ENCODE data around the gene BRWD1. TPM values are rescaled to one million over a fixed set of nuclear protein-coding genes. Genes with fewer than 3 reads are reported as not detected.

The BRWD1 gene
- total and polyA plus RNA-seq, 7 experiments from 2014 or later = 27.4 to 108 (median 77.9) TPM

- Mint-ChIP-seq H3K4me3 (peak overlapping the region; percentile 88 to 99 (median 96)), H3K4me1 (peaks cover 30 to 49% (median 37%) of the 10 kb centered on the region in 7 donors), H3K27me3 (peaks cover 0 to 16% (median 0%) of the 10 kb centered on the region in 5 donors), H3K9me3 (peaks cover 0 to 3% (median 0%) of the 10 kb centered on the region in 11 donors), H3K27ac (peak overlapping the region; percentile 94 to 100 (median 99)), H3K36me3 (peaks cover 5 to 23% (median 22%) of the 10 kb centered on the region in 5 donors)
- peaks cover 20 to 25% of the 10 kb centered on the region in 2 donors for H3K4me1 ChIP-seq (ENCODE audit: control insufficient read depth in 2 of 2, insufficient read depth in 2 of 2, low read length in 2 of 2)
- H3K9me3 ChIP-seq (ENCODE audit: control insufficient read depth in 2 of 3, low read length in 3 of 3) = no peaks in the 10 kb centered on the region
- POLR2A ChIA-PET = interaction anchor here (0.7 to 7.6 kb wide), 12 partner anchors 8 to 1785 kb away, joined by 3 to 139 read pairs (median 4); partner anchors contain the start of gene BRWD1
- peaks cover 5 to 10% (median 7%) of the 10 kb centered on the region in 3 experiments for H3K36me3 ChIP-seq (ENCODE audit: control insufficient read depth in 2 of 3, insufficient read depth in 3 of 3, low read length in 3 of 3)
- H3K27ac ChIP-seq (ENCODE audit: low read depth, low read length) = peak overlapping the region; percentile 87
- intact Hi-C loops (cut with micrococcal nuclease) = loop anchor here (1.0 to 5.0 kb wide), 8 partner anchors 31 to 582 kb away; partner anchors contain the start of genes PSMG1 (in 2 of the 2) and LCA5L (in 1 of the 2)
- peak overlapping the region; percentile 79 for H3K4me3 ChIP-seq (ENCODE audit: low read length)
- CTCF ChIA-PET = interaction anchor here (0.6 to 0.7 kb wide), 3 partner anchors 12 to 1797 kb away, joined by 3 to 6 read pairs (median 4); no protein-coding TSS in a partner anchor
- DNase-seq = peak; percentile 91 to 98 (median 97)
- no peaks in the 10 kb centered on the region for H3K27me3 ChIP-seq (ENCODE audit: control insufficient read depth in 2 of 2, insufficient read depth in 2 of 2, low read length in 2 of 2)
- peak; percentile 91 for ATAC-seq
These were observed 36.0 kb upstream of the BRWD1 start for GRCh38 chr21:39349211-39350093.

DNA sequence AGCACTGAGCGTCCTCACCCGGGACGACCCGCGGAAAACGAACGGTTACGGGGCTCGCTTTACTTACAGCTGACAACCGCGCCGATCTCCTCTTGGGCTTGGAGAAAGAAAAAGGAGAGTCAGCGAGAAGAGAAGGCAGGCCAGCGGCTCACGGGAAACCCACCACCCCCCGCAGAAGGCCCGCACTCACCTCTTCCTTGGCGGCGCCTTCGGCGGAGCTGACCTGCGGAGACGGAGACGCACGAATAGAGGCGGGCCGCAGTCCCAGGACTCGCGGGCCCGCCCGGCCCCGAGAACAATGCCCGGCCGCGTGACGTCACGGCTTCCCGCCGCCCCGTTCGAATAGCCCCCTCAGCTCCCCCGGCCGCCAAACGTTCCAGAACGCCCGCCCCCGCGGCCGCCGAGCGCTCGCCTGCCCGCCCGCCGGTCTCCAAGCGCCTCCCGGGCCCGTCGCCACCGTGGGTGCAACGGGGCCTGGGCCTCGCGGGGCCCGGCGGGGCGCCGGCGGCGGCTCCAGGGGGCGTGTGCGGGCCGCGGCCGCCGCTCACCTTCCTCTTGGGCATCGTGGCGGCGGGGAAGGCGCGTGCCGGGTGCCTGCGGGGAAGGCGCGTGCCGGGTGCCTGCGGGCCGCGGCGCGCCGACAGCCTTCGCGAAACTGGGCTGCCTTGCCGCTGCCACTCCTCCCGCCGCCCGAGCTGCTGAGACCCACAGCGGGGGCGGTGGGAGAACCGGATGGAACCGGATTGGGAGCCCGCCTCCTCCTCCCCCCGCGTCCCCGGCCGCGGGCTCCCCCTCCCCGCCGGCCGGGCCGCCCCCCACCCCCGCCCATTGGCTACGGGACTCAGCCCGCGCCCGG is 35.2 kb upstream of the BRWD1 start, which contains the start of gene HMGN1:
HMGN1 (minus strand) TSS at position 734 of the 856 bp plus-strand sequence; CDS start at position 563, 171 bp downstream.
- H3K9me3 ChIP-seq (ENCODE audit: control insufficient read depth in 2 of 3, low read length in 3 of 3) = no peaks in the 10 kb centered on the region
- peak within 1 kb of the TSS; percentile 94 to 100 (median 99) for H3K27ac Mint-ChIP-seq
- H3K9me3 Mint-ChIP-seq = peaks cover 0 to 3% (median 0%) of the 10 kb centered on the region in 11 donors
- ChIA-PET POLR2A (interaction anchor here (0.6 to 7.6 kb wide), 17 partner anchors 7 to 1784 kb away, joined by 3 to 139 read pairs (median 4); partner anchors contain the start of genes BRWD1 and PSMG1), CTCF (interaction anchor here (0.6 to 1.2 kb wide), 4 partner anchors 10 to 39 kb away, joined by 3 to 6 read pairs (median 4); partner anchors contain the start of gene BRWD1)
- H3K36me3 ChIP-seq (ENCODE audit: control insufficient read depth in 2 of 3, insufficient read depth in 3 of 3, low read length in 3 of 3) = peaks cover 5 to 16% (median 7%) of the 10 kb centered on the region in 3 experiments
- H3K27me3 Mint-ChIP-seq = peaks cover 0 to 13% (median 0%) of the 10 kb centered on the region in 5 donors
- H3K4me1 ChIP-seq (ENCODE audit: control insufficient read depth in 2 of 2, insufficient read depth in 2 of 2, low read length in 2 of 2) = peaks cover 20 to 25% of the 10 kb centered on the region in 2 donors
- H3K36me3 Mint-ChIP-seq = peaks cover 5 to 26% (median 25%) of the 10 kb centered on the region in 5 donors
- intact Hi-C loops (cut with micrococcal nuclease) = loop anchor here (1.0 to 5.0 kb wide), 8 partner anchors 32 to 581 kb away; partner anchors contain the start of genes PSMG1 (in 2 of the 2) and LCA5L (in 1 of the 2)
- ATAC-seq = peak; percentile 14
- peak within 1 kb of the TSS; percentile 87 for H3K27ac ChIP-seq (ENCODE audit: low read depth, low read length)
- peaks cover 30 to 53% (median 41%) of the 10 kb centered on the region in 7 donors for H3K4me1 Mint-ChIP-seq
- peak within 1 kb of the TSS; percentile 88 to 99 (median 96) for H3K4me3 Mint-ChIP-seq
- H3K4me3 ChIP-seq (ENCODE audit: low read length) = peak within 1 kb of the TSS; percentile 87
- peak; percentile 77 to 92 (median 88) for DNase-seq
- H3K27me3 ChIP-seq (ENCODE audit: control insufficient read depth in 2 of 2, insufficient read depth in 2 of 2, low read length in 2 of 2) = no peaks in the 10 kb centered on the region

DNA sequence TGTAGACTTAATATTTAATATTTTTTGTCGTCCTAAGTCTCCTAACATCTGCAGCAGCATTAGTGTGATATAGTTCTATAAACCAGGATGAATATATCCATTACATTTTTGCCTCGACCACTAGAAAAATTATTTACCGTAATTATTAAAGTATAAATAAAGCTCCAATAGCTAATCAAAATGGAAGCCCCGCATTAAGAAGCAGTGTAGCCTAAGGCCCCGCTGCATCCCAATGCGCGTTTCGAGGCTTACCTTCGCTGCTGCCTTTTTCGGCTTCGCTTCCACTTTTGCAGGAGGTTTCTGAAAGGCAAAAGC is 34.6 kb upstream of the BRWD1 start:
- Histone ChIP-seq H3K4me1 (ENCODE audit: control insufficient read depth in 2 of 2, insufficient read depth in 2 of 2, low read length in 2 of 2) (peaks cover 20 to 25% of the 10 kb centered on the region in 2 donors), H3K27me3 (ENCODE audit: control insufficient read depth in 2 of 2, insufficient read depth in 2 of 2, low read length in 2 of 2) (no peaks in the 10 kb centered on the region), H3K27ac (ENCODE audit: low read depth, low read length) (peak overlapping the region; percentile 78), H3K4me3 (ENCODE audit: low read length) (peak overlapping the region; percentile 87), H3K36me3 (ENCODE audit: control insufficient read depth in 2 of 3, insufficient read depth in 3 of 3, low read length in 3 of 3) (peaks cover 5 to 22% (median 12%) of the 10 kb centered on the region in 3 experiments), H3K9me3 (ENCODE audit: control insufficient read depth in 2 of 3, low read length in 3 of 3) (no peaks in the 10 kb centered on the region)
- peak in 1 of 9 donors; percentile 9 for DNase-seq
- H3K4me3 Mint-ChIP-seq = peak overlapping the region; percentile 84 to 94 (median 91)
- H3K9me3 Mint-ChIP-seq = peaks cover 0 to 3% (median 0%) of the 10 kb centered on the region in 11 donors
- H3K4me1 Mint-ChIP-seq = peaks cover 30 to 57% (median 41%) of the 10 kb centered on the region in 7 donors
- ChIA-PET POLR2A (interaction anchor here (0.7 to 7.6 kb wide), 9 partner anchors 16 to 164 kb away, joined by 4 to 139 read pairs (median 6); partner anchors contain the start of genes BRWD1 and PSMG1), CTCF (interaction anchor here (1.0 to 1.2 kb wide), 3 partner anchors 9 to 40 kb away, joined by 3 to 5 read pairs (median 3); partner anchors contain the start of gene BRWD1)
- peak overlapping the region; percentile 82 to 96 (median 93) for H3K27ac Mint-ChIP-seq
- intact Hi-C loops (cut with micrococcal nuclease) = loop anchor here in 1 of 2 donors (5.0 kb wide), 1 partner anchor 51 kb away; no protein-coding TSS in a partner anchor
- ATAC-seq = no peak
- H3K27me3 Mint-ChIP-seq = peaks cover 0 to 8% (median 0%) of the 10 kb centered on the region in 5 donors
- peaks cover 10 to 32% (median 31%) of the 10 kb centered on the region in 5 donors for H3K36me3 Mint-ChIP-seq

DNA sequence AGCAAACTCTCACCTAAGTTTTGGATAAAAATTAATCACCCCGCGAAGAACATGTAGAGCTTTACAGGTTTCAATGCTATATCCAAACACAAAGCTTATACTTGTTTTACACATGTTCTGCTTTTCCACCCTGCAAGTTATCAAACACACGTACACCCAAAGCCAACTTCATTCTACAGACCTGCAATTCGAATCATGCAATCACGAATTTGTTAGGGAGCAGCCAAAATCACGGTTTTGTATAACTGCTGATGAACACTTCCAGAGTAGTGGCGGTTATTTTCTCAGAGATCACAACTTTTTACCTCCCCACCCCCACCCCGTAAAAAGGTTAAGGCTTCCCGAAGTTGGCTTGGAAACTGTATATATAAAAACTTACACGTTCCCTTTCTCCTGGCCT is 34.1 kb upstream of the BRWD1 start:
- no peaks in the 10 kb centered on the region for H3K9me3 ChIP-seq (ENCODE audit: control insufficient read depth in 2 of 3, low read length in 3 of 3)
- H3K27ac Mint-ChIP-seq = peak overlapping the region; percentile 80 to 96 (median 93)
- peak overlapping the region; percentile 78 for H3K27ac ChIP-seq (ENCODE audit: low read depth, low read length)
- H3K36me3 Mint-ChIP-seq = peaks cover 10 to 33% (median 31%) of the 10 kb centered on the region in 5 donors
- DNase-seq (no peak), ATAC-seq (no peak)
- H3K4me3 Mint-ChIP-seq = peak overlapping the region; percentile 84 to 94 (median 91)
- H3K4me1 ChIP-seq (ENCODE audit: control insufficient read depth in 2 of 2, insufficient read depth in 2 of 2, low read length in 2 of 2) = peaks cover 20 to 25% of the 10 kb centered on the region in 2 donors
- H3K9me3 Mint-ChIP-seq = peaks cover 0 to 3% (median 0%) of the 10 kb centered on the region in 11 donors
- intact Hi-C loops (cut with micrococcal nuclease) = loop anchor here in 1 of 2 donors (5.0 kb wide), 1 partner anchor 50 kb away; no protein-coding TSS in a partner anchor
- peaks cover 30 to 57% (median 41%) of the 10 kb centered on the region in 7 donors for H3K4me1 Mint-ChIP-seq
- ChIA-PET POLR2A (interaction anchor here (0.7 to 7.6 kb wide), 8 partner anchors 16 to 164 kb away, joined by 3 to 139 read pairs (median 4); partner anchors contain the start of genes BRWD1 and PSMG1), CTCF (interaction anchor here (0.6 to 1.6 kb wide), 4 partner anchors 9 to 94 kb away, joined by 3 to 6 read pairs (median 3); partner anchors contain the start of gene BRWD1)
- no peaks in the 10 kb centered on the region for H3K27me3 ChIP-seq (ENCODE audit: control insufficient read depth in 2 of 2, insufficient read depth in 2 of 2, low read length in 2 of 2)
- peaks cover 5 to 23% (median 12%) of the 10 kb centered on the region in 3 experiments for H3K36me3 ChIP-seq (ENCODE audit: control insufficient read depth in 2 of 3, insufficient read depth in 3 of 3, low read length in 3 of 3)
- peaks cover 0 to 6% (median 0%) of the 10 kb centered on the region in 5 donors for H3K27me3 Mint-ChIP-seq
- peak overlapping the region; percentile 87 for H3K4me3 ChIP-seq (ENCODE audit: low read length)

GRCh38 chr21:39346671-39347331 is 33.4 kb upstream of the BRWD1 start:
- Mint-ChIP-seq H3K9me3 (peaks cover 0 to 3% (median 0%) of the 10 kb centered on the region in 11 donors), H3K36me3 (peaks cover 12 to 37% (median 33%) of the 10 kb centered on the region in 5 donors), H3K27ac (peak overlapping the region; percentile 22 to 86 (median 80)), H3K4me1 (peaks cover 30 to 57% (median 41%) of the 10 kb centered on the region in 7 donors), H3K4me3 (peak overlapping the region; percentile 54 to 93 (median 80)), H3K27me3 (peaks cover 0 to 3% (median 0%) of the 10 kb centered on the region in 5 donors)
- CTCF ChIA-PET = interaction anchor here (0.6 to 1.6 kb wide), 4 partner anchors 8 to 578 kb away, joined by 3 to 6 read pairs (median 4); no protein-coding TSS in a partner anchor
- Histone ChIP-seq H3K27me3 (ENCODE audit: control insufficient read depth in 2 of 2, insufficient read depth in 2 of 2, low read length in 2 of 2) (no peaks in the 10 kb centered on the region), H3K4me1 (ENCODE audit: control insufficient read depth in 2 of 2, insufficient read depth in 2 of 2, low read length in 2 of 2) (peaks cover 20 to 25% of the 10 kb centered on the region in 2 donors), H3K36me3 (ENCODE audit: control insufficient read depth in 2 of 3, insufficient read depth in 3 of 3, low read length in 3 of 3) (peaks cover 5 to 25% (median 12%) of the 10 kb centered on the region in 3 experiments), H3K4me3 (ENCODE audit: low read length) (peak overlapping the region; percentile 1), H3K9me3 (ENCODE audit: control insufficient read depth in 2 of 3, low read length in 3 of 3) (no peaks in the 10 kb centered on the region), H3K27ac (ENCODE audit: low read depth, low read length) (peak overlapping the region; percentile 78)
- DNase-seq (no peak), ATAC-seq (no peak)
- intact Hi-C loops (cut with micrococcal nuclease) = loop anchor here in 1 of 2 donors (5.0 kb wide), 1 partner anchor 50 kb away; no protein-coding TSS in a partner anchor
- POLR2A ChIA-PET = interaction anchor here (0.6 to 7.6 kb wide), 7 partner anchors 15 to 163 kb away, joined by 3 to 139 read pairs (median 4); partner anchors contain the start of genes BRWD1 and PSMG1
